ENCODE data around the gene RNF225.
A peak's percentile ranks its signal among the peaks of the same experiment; 100 is the strongest.
"Not testable (repeated sequence)": the region's sequence is repeated elsewhere in the genome, so short reads cannot be mapped to it uniquely, and the experiment has no call there.

RNF225 gene

DNA sequence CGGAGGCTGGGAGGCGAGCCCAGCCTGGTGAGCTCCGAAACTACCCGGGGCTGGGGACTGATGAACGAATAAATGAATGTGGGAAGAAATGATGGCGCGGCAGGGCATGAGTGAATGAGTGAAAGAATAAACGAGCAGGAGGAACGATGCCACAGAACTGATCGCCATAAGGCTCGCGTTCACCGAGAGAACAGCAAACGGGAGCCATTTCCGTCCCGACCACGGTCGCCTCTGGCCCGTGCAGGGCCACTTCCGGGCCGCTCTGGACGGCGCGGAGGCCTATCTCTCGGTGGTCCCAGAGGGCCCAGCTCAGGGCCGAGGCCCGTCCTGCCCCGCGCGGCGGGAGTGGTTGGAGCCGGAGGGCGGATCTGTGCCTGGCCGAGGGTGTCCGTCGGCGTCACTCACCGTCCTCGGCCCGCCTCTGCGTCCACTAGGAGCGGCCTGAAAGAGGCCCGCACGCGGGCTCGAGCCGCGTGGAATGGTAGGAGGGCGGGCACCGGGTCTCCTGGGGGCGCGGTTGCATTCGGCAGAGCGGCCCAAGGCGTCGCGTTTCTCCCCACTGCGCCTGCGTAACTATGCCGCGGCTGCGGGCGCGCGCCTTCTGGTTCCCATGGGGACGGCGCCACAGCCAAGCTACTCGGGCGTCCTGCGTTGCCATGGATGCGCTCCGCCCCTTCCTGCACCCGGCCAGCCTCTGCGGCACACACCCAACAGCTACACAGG lies 33.0 kb upstream of the RNF225 start, which contains the start of gene ZNF497:
Gene ZNF497 (minus strand): TSS at position 480 of the 723 bp plus-strand sequence. CDS start 5,116 bp downstream, outside the sequence.
- peak; percentile 92 for DNase-seq (ENCODE audit: low read depth)

DNA sequence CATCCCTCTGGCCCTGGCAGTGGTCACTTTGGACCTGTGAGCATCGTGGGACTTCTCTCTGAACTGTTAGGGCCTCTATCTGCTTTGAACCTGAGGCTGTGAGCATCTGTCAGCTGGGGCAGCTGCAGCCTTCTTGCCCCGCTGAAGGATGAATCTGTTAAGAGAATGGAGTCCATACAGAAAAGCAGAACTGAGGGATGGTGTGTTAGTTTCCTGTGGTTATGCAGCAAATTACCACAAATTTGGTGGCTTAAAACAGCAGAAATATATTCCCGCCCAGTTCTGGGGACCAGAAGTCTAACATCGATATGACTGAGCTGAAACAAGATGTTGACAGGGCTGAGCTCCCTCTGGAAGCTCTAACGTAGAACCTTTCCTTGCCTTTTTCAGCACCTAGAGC lies 31.3 kb upstream of the RNF225 start:
- DNase-seq (ENCODE audit: low read depth), result no peak

DNA sequence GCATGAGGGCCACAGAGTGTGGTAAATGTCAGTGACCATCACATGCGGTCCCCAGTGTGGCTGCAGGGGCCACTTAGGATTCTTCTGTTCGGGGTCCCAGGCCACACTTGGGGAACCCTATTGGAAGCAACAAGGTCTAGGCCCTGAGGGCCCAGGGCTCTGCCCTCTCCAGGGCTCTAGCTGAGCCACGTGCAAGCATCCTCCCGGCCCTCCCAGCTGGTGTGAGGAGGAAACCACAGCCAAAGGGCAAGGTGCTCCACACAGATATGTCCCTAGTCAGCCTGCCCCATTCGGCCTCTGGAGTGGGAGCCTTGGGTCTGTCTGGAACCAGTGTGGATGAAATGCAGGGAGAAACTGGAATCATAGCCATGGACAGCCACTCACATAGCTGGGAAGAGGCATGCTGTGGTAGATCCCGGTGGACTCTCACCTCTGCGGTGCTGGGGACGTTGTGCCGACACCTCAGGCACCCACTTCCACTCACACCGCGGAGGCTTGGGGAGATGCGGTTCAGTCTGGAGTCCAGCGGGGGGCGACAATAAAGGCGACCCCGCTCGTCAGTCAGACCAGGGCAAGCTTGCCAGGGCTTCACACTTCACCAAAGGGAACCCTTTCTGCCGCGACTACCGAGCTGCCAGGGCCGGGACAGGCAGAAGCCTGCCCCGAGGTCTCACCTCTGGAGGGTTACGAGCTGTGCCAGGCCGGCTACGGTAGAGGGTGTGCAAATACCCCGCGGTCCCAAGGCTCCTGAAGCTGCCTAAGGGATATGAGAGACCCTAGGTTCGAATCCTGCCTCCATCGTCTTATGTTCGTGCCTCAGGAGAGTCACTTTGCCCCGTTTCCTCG lies 28.6 kb upstream of the RNF225 start:
- DNase-seq (ENCODE audit: low read depth), result no peak

DNA sequence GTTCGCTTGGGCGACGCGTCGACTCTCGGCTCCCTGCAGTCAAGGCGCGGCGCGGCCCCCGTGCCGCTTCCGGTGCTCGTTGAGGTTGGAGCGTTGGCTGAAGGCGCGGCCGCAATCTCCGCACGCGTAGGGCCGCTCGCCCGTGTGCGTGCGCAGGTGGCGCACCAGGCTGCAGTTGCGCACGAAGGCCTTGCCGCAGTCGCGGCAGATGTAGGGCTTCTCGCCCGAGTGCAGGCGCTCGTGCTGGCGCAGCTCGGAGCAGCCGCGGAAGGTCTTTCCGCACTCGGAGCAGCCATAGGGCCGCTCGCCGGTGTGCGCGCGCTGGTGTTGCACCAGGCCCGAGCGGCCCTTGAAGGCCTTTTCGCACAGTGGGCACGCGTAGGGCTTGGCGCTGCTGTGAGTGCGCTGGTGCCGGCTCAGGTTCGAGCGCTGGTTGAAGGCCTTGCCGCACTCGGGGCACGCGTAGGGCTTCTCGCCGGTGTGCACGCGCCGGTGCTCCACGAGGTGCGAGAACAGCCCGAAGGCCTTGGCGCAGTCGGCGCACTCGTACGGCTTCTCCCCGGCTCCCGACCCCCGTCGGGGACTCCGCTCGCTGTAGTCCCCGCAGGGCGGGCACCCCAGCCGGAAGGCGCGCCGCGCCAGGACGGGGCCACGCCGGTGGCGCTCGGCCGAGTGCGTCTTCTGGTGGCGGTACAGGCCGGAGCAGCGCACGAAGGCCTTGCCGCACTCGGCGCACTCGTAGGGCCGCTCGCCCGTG lies 27.6 kb upstream of the RNF225 start:
- DNase-seq (ENCODE audit: low read depth), result no peak

DNA sequence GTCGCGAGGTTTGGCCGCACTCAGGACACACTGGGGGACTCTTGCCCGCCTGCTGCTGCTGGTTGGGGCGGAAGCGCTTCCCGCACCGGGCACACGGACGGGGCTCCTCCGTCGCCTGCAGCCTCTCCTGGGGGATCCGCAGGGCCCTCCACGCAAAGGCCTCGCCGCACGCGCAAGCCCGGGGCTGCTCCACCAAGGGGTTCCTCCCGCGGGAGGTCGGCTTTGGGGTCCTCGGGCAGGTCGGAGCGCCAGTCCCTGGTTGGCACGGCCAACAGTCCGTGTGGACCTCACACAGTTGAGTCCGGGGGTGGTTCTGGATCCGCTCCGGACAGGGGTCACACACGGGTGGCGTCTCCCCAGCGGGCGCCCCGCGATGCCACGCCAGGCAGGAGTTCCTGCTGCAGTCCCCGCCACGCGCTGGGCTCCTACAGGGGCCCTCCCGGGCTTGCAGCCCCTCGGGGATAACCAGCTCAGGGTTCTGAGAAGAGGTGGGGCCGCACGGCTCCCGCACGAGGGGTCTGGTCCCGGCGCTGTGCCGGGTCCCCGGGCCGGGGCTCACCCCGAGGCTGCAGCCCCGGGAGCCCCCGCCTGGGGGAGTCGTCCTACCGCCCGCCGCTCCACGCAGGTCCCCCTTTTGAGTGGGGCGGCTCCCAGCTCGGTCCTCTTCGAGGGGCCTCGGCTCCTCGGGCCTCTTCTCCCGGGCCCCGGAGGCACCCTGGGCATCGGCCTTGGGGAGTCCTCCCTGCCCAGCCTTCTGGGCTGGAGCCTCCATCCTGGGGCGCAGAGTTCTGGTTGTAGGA lies 26.7 kb upstream of the RNF225 start:
- no peak for DNase-seq (ENCODE audit: low read depth)

DNA sequence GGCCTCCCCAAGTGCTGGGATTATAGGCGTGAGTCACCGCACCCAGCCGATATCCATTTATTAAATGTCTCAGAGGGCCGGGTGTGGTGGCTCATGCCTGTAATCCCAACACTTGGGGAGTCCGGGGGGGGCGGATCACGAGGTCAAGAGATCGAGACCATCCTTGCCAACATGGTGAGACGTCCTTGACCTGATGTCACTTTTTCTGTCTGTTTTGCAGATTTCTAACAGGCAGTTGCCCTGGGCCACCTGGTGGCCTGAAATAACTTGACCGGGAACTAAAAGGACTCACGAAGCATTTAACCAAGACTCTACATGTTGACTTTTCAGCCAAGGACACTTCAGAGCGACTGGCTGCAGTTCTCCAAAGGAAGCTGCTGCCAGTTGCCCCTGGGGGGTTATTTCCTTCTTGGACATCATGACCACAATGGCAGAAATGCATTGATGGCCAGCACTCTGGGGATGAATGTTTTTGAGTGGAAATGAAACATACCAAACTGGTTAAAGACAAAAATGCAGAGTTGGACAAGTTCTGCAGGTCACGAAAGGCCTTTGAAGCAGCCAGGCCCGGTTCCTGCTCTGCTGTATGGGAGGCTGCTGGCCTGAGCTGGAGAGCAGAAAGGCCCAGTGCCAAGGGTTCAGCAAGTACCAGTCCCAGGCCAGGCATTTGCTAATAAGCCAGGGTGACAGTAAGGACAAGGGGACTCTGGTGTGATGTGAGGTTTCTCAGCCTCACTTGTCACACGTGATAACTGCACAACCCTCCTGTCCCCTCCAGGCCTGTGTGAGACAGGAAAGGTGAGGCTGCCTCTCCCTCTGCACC lies 22.9 kb upstream of the RNF225 start:
- no peak for DNase-seq (ENCODE audit: low read depth)

DNA sequence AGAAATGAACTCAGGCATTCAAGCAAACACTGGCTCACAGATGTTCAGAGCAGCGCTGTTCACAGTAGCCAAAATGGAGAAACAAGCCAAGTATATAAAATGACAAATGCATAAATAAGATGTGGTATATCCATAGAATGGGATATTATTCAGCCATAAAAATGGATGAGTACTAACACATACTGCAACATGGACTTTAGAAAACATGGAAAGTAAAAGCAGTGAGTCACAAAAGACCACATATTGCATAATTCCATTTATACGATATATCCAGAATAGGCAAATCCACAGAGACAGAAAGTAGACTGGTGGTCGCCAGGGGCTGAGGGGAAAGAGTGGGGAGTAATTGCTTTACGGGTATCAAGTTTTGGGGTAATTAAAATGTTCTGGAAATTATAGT lies 21.3 kb upstream of the RNF225 start:
- DNase-seq (ENCODE audit: low read depth), result no peak

DNA sequence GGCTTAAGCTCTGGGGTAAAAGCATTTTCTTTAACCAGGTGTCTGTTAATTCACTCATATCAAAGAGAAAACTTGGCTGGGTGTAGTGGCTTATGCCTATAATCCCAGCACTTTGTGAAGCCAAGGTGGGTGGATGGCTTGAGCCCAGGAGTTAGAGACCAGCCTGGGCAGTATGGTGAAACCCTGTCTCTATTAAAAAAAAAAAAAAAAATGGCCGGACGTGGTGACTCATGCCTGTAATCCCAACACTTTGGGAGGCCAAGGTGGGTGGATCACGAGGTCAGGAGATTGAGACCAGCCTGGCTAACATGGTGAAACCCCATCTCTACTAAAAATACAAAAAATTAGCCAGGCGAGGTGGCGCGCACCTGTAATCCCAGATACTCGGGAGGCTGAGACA lies 18.7 kb upstream of the RNF225 start:
- not testable (repeated sequence) for DNase-seq (ENCODE audit: low read depth)

DNA sequence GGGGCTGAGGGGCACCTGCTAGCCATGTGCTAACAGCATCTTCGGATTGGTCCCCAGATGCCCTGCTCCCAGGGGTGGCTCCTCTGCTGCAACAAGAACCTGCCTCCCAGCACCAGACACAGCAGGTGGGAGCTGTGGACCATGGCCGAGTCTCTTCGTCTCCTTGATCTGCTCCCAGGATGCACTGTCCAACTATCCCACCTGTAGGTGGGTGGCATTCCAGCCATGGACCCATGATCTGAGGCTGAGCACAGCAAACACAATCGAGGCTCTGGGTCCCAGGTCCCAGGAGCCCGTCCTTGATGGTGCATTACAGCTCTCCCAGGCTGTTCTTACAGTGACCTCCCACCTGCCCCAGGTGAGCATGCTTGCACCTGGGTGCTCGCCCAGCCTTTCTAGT lies 16.2 kb upstream of the RNF225 start:
- no peak for DNase-seq (ENCODE audit: low read depth)

DNA sequence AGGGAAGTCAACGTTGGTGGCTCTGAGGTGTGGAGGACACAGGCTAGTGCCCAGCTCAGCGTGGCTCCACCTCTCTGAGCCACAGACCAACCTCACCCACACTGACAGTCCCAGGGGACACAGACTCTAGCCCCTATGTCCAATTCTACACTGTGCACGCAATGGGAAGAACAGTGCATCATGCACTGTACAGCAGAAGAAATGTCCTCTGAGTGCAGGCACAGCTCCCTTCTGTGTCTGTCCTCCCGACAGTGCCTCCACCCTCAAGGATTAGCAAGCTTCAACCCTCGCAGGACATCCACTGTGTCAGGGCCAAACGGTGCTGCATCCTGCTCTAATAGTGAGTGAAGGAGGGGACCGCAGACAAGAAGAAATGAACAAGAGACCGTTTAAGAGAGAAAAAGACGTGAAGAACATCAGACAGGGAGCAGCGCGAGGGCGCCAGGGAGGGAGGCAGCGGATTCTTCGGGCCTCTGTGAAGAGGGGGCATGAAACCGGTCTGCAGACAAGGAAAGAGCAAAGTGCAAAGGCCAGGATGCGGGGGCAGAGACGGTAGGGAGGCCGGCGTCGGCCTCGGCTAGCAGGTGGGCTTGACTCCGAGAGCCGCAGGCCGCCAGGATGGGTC lies 15.3 kb upstream of the RNF225 start:
- DNase-seq (ENCODE audit: low read depth), result no peak

DNA sequence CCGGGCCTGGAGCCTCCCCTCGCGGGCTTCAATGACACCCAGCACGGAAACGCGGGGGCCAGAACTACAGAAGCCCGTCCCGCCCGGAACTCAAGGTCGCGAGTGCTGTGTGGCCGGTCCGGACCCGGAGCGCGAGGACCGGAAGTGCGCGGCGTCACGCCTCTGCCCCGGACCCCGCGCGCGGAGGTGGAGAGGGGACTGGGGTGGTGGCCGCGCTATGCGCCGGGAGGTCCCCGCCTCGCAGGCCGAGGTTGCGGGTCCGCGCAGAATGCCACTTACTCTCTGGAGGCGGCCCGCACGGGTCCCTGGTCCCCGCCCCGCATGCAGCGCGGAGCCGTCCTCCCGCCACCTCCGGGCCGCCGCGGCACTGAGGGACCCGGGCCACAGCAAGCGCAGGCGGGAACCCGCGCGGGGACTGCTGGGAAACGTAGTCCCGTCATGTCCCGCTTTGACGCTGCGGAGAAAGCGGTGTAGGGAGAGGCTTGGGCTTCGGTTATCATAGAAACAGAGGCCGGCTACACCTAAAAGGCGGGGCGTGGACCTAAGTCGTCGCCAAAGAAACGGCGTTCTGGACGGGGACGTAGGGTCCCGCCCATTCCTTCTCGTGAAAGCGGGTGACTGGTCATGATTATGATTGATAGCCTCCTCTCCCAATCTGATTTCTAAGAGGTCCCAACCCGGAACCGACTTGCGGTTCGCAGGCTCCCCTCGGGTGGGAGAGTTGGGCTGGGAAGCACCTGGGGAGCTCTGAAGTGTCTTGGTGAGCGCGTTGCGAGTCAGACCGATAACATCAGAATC lies 14.6 kb upstream of the RNF225 start, which contains the start of gene ZNF837:
Gene ZNF837 (minus strand): TSS at position 369 of the 798 bp plus-strand sequence. CDS start 11,698 bp downstream, outside the sequence.
- peak; percentile 96 for DNase-seq (ENCODE audit: low read depth)

DNA sequence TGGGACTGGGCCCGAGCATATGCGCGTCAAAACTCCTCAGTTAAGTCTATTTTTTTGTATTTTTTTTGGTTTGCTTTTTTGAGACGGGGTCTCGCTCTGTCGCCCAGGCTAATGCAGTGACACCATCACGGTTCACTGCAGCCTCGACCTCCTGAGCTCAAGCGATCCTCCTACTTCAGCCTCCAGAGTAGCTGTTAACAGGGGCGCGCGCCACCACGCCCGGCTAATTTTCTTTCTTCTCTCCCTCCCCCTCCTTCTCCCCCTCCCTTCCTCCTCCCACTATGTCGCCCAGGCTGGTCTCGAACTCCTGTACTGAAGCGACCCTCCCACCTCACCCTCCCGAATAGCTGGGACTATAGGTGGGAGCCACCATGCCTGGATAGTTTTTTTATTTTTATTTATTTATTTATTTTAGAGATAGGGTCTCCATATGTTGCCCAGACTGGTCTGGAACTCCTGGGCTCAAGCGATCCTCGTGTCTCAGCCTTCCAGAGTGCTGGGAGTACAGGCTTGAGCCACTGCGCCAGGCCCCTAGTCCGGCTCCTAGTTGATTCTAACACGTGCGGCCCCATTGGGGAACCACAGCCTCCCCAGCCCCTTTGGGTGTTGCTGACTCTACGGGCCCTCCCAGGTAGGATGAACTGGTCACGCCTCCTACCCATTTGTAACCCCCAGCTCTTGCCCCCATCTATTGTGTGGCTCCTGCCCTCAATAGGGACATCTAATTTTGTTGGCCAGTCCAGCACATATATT lies 13.8 kb upstream of the RNF225 start:
- DNase-seq (ENCODE audit: low read depth), result no peak

DNA sequence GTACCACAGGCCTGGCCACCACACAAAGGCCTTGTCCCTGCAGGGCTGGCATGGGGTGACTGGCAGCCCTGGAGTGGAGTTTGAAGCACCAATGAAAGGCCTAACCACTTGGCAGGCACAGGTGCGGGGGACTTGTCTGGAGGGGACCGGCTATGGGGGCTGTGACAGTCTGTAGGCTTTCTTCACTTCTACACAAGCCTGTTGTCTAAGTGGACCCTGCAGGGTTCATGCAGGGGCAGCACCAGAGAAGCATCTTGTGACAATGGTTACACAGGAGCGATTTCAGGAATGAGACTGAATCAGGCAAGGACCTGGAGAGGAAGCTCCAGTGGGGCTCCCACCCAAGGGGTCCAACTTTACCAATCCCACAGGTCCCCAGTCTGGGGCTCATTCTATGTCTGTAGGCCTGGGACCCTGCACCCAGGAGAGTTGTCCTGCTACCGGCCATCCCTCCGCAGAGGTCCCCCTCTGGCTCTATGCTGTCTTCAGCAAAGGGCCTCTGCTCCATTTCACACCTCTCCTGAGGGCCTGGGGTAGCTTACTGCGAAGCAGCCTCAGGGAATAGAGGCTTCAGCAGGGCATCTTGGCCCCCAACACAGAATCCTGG lies 12.4 kb upstream of the RNF225 start:
- no peak for DNase-seq (ENCODE audit: low read depth)

DNA sequence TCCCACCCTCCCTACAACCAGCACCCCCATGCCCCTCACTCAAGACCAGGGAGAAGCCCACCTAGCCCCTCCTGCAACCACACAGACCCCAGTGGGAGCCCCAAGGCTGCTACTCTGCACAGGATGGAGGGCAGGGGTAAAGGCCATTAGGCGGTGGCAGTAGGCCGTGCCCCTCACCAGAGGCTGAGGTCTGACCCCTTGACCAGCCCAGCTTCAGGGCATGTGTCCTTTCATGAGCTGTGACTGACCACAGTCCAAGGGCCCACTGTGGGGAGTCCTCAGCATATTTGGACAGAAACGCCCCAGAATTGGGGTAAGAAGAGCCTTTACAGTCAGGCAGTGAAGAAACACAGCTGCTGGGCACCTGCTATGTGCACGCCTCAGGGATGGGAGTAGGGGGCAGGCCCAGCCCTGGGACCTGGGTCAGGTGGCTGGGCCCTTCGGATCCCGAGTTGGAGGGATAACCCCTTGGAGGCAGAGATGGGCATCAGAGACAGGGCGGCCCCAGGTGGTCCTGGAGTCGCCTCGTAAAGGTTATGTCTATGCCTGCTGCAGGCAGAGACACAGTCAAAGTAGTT lies 10.1 kb upstream of the RNF225 start:
- no peak for DNase-seq (ENCODE audit: low read depth)

DNA sequence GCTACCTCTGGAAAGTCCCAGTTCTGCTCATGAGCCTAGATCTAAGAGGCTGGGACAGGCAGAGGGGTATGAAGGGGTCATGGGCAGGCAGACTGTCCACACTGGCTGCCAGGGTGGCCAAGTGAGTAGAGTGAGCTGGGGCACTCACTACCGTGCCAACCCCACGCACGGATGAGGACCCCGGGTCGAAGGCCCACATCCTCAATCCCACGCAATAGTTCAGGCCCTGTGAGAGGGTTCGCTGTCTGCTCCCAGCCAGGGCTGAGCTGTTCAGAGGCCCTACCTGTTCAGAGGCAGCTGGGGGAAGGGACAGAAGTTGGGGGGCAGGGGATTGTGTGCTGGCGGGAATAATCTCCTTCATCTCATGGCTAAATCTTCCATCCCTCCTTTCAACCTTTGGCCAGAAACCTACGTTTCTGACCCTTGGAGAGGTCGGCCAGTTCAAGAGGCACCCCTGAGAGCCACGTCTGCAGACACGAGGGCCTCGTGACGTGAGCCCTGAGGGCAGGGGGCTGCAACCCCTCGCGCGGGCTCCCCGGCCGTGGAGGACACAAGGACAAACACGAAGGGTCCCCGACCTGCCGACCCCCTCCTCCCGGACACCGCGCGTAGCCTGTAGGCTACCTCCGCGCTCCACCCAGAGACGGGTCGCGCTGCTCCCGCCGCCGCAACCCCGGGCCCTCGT lies 9.4 kb upstream of the RNF225 start:
- DNase-seq (ENCODE audit: low read depth), result no peak

DNA sequence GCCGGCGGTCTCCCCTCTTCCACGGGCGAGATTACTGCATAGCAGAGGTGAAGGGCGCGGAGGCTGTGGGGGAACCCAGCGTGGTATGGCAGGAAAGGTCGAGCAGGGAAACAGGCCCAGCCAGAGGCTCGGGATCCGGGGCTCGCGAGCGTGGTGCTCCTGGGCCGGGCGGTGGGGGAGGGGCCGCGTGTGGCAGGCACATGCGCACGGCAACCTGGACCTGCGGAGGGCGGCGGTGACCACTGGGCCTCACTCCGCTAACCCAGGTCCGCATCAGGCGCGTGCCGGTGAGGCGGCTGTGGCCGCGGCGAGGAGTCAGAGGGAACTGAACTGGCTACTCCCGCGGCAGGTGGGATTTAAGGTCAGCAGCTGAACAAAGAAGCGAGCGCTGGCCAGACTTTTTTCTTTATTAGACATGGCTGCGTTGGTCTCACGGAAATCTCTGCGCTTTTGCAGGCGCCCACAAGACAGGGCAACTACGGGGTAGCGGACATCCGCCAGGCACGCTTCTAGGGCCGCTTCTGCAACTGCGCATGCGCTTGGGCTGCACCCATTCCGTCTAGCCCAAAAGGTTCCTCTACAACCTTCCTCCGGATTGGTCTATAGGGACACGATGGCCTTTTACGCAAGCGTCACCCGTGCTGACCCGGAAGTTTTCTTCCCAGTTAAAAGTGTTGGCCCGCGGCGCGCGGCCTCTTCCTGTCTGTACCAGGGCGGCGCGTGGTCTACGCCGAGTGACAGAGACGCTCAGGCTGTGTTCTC lies 8.7 kb upstream of the RNF225 start, which contains the start of gene RPS5:
Gene RPS5 (plus strand): TSS at position 694 of the 762 bp plus-strand sequence. CDS start 869 bp downstream, outside the sequence.
- DNase-seq (ENCODE audit: low read depth), result peak; percentile 91
